H4 (cell line): ENCODE data around the gene CDH4. TPM values are rescaled to one million over a fixed set of nuclear protein-coding genes. Genes with fewer than 3 reads are reported as not detected.

ENCODE experiments used
- DNase-seq: peaks from one replicate; pipeline ENCODE4 v3.0.0-alpha.2; 2015; ENCODE audit warnings: low spot score
- total RNA-seq: library from RNA; depleted of rRNA; stranded (reverse); fragments of >200 nt; shearing (Covaris generic); gene quantifications from 2 replicates; pipeline ENCODE4 v1.2.3, GENCODE V29; 2014

The CDH4 gene
- total RNA-seq, 1 experiment from 2014 or later, result 0.14 TPM

DNA sequence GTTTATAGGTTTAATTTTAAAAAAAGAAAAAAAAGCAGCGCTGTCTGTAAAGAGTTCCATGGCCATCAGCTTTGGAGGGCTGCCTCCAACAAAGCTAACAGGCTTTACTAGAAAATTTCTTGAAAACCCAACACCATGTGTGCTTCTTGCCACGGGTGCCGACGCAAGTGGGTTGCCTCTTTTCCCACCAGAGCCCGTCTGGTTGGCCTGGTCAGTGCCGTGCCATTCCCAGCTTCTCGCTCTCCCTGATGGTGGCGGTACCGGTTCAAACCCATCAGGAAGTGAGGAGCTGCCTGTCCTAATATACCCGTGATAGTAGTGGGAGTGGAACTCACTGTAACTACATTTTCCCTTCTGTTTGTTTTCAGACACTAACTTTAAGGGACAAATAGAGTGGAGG lies 73.7 kb downstream of the CDH4 start:
- DNase-seq, result no peak

DNA sequence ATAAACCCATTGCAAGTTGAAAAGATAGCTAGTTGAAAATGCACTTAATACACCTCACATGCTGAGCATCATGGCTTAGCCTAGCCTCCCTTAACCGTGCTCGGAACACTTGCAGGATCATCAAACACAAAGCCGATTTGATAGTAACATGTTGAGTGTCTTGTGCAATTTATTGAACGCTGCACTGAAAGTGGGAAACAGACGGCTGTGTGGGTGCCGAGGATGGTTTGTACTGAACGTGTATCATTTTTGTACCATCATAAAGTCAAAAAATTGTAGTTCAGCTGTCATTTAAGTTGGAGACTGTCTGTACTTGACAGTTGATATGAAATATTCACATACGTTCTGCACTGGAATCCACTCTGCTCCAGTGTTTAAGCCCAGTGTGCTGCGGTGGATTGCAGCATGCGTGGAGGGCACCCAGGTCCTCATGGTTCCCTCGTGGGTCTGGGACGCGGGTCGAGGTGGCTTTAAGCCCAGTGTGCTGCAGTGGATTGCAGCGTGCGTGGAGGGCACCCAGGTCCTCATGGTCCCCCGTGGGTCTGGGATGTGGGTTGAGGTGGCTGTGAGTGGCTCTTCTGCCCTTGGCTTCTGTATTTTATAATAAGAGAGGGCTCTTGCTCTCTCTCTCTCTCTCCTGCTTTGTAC lies 77.0 kb downstream of the CDH4 start:
- peak; percentile 43 for DNase-seq

DNA sequence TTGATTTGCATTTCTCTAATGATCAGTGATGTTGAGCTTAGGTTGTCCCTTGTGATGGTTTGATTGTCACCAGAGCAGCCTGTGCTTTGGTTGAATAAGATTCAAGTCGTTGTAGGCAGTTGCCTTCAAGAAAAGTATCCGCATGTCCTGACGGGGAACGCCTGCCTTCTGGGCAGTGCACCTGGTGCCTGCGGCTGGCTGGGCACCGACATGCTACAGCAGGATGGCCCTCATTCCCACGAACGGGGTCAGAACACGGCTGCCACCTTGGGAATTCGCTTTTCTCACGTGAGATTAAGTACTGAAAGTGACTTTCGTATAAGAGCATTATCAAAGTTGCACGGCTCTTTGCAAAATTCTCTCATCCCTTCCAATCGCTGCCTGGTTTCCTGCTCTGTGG lies 78.4 kb downstream of the CDH4 start:
- no peak for DNase-seq

DNA sequence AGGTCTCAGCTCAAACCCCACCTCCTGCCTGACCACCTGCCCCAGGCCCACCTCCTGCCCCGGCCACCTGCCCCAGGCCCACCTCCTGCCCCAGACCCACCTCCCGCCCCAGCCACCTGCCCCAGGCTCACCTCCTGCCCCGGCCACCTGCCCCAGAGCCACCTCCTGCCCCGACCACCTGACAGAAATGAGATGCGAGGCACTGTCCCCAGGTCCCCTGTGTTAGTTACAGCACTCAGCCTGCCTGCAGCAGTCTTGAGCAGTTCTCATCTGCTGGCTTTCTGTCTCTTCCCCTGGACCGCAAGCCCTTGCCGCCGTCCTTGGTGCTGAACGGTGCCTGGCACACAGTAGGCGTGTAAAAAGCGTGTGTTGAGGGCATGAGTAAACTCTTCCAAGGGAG lies 79.5 kb downstream of the CDH4 start:
- no peak for DNase-seq

DNA sequence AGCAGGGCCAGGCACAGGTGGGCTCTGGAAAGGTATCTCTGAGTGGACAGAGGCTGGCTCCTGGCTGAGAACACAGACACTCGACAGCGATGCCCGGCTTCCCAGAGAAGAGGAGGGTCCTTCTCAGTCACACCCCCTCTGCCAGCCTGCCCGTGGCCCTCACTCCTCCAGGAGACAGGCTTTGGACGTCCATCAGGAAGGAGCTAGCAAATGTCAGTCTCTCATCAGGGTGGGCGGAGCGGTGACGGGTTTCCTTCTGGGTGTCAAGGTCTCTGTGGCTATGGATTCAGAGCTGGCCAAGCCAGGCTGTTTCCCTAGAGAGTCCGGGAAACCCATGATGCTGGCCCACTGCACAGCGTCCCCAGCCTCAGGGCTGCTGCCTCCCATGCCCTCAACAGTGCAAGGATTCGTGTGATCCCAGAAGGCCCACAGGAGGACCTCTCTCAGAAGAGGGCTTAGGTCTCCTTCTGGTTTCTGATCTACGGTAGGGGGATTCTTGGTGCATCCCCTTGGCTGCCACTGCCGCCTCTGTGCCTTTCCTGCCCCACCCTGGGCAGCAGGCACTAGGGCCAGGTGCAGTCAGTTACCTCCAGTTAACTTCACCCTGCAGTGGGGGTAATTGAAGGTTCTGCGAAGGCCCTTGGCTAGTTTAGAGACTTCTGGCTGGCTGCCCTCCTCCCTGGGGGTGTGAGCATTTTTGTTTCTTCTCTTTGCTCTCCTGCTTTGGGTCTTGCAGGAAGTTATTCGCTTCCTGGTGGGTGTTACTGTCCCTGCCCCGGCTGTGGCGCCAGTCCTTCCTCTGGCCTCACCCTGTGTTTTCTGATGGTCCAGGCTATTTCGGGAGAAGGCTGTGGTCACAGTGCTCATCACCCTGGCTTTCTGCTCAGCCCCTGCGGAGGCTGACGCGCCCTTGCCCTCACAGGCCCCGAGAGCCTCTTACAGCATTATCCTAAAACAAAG lies 80.2 kb downstream of the CDH4 start:
- DNase-seq, result no peak

DNA sequence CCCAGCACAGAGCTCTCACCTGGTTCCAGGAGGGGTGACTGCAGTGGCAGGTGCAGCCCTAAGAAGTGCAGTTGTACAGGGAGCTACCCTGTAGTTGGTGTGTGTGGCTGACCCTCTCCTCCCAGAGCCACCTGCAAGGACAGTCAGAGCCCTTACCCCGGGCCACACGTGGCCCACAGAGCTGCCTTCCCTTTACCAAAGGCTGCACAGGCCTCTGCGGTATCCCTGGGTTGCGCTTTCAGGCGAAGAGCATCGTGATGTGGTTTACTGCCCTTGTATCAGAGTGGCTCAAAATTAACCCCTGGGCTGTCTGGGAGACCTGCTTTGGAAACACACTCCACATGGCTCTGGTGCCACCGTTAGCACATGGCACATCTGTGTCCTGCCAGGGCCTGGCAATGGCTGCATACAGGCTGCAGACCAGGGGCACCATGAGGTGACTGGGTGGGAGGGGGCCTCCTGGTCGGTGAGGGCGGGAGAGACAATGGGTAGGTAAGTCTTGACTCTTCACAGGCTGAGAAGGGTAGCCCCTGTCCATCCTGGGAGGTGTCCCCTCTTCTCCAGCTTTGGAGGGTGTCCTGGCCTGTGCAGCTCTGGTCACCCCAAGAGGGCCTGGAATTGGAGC lies 81.5 kb downstream of the CDH4 start:
- no peak for DNase-seq

DNA sequence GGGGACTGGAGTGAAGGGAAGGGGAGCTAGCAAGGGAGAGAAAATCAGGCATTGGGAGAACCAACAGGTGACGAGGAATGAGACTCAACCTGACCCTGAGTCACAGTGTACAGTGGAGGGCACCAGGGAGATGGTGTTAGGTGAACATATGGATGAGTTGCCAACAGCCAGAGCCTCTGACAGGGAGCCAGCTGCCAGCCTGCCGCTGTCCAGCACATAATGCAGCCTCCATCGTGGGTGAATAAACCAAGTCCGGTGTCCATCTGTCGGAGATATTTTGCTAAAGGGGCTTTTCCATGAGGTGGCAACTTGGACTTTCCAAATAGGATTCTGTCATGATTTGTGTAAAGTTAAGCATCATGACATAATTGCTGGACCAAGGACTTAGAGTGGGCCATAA lies 88.1 kb downstream of the CDH4 start:
- DNase-seq, result no peak

DNA sequence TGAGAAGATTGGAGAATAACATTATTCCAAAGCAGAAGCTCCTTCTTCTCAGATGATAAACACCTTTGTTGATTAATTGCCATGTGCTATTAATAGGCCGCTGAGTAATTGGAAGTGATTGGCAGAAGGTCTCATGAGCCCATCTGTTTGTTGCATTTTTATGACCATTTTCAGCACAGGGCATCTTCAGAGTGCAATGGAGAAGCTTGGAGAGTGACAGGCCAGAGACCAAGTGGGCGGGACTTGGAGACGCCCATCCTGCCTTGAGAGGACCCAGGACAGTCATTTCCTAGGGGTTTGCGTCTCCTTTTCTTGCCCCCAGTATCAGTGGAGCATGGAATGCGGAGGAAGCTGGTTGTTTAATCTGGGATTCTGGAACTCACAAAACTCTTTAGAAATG lies 89.5 kb downstream of the CDH4 start:
- no peak for DNase-seq

DNA sequence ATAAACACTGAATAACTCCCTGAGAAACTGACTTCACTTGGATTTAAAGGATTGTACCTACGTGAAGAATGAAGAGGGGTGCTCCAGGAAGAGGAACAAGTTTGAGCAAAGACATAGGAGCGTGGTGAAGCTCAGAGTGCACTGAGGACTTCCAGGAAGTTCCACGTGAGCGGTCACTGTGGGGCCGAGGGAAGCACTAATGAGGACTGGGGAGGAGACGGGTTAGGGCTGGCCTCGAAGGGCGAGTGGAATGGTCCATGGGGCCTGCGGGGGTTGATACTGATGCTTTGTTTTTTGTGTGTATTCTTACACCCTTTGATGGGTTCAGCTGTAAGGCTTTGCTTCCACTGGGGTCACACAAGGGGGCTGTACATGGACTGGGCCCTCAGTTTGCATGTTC lies 91.9 kb downstream of the CDH4 start:
- DNase-seq, result no peak

DNA sequence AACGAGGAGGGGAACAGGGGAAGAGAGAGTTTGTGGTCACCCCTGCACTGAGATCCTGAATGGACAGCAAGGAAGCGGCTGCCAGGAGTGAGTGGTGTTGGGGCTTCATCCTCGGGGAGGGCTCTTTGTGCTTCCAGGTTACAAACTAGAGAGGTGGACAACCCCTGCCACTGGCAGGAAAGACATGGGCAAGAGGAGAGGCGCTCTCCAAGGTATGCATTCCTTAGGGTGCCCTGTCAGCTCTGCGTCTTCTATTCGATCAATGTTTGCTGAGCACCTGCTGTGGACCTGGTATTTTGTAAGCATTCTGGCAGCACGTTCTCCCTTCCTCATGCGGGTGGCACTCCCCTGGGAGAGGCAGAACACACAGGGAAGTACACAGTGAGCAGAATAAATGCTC lies 93.6 kb downstream of the CDH4 start:
- no peak for DNase-seq

DNA sequence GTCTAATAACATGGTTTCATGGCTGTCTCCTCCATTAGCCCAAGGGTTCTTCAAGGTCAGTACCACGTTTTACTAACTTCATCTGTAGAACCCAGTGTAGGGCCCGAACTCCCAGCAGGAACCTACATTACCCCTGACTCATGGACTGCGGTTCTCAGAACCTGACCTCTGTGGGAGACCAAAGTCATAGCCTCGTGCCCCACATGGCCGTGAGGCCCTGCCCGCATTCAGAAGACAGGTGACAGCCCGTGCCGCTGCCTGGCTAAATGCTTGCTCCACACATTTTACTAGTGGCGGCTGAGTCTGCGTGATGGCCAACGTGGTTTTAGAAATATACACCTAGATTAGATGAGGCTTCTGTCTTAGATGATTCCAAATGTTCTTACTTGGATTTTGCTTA lies 94.9 kb downstream of the CDH4 start:
- no peak for DNase-seq

DNA sequence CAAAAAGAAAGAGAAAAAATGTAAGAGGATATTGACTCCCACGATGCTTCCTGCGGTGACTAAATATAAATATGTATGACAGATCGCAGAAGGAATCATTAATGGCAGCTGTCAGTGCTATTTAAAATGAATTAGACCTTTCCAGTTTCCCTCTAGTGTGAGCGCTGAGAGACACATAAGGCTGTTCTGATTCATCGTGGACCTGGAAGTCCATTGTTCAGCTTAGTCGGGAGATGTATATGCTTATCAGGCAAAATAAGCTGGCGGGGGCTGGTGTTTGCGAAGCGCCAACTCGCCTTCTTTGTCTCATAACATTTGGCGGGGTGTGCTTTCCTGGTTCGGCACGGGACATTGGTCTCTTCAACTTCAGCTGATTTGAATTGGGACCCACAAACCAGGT lies 95.4 kb downstream of the CDH4 start:
- no peak for DNase-seq

DNA sequence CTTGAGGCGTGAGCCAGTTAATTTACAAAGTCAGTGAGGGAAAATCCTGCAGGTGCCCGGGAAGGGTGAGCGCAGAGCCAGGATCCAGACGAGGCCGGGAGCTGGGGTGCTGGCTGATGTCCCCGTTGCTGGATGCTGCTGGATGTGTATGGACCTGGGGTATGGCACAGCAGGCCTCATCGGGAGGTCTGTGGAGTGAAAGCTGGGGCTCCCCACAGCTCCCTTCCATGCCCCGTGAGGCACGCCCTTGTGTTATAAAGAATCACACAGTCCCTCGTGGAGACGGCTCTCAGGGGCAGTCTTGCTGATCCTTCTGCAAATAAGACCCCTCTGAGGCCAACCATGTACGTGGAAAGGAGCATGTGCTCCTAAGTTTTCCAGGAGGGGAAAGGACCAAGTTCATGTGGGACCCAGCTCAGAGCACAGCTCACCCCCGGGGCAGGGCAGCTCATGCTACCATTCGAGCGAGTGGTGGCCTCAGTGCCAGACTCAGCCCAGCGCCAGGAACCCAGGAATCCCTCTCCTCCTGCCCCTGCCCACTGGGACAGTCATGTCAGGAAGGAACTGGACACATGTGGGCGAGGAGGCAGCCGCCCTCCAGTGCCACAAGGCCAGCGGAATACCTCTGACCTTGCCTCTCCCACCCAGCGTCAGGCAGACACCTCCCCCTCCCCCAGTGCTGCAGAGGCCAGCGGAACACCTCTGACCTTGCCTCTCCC lies 97.5 kb downstream of the CDH4 start:
- no peak for DNase-seq

DNA sequence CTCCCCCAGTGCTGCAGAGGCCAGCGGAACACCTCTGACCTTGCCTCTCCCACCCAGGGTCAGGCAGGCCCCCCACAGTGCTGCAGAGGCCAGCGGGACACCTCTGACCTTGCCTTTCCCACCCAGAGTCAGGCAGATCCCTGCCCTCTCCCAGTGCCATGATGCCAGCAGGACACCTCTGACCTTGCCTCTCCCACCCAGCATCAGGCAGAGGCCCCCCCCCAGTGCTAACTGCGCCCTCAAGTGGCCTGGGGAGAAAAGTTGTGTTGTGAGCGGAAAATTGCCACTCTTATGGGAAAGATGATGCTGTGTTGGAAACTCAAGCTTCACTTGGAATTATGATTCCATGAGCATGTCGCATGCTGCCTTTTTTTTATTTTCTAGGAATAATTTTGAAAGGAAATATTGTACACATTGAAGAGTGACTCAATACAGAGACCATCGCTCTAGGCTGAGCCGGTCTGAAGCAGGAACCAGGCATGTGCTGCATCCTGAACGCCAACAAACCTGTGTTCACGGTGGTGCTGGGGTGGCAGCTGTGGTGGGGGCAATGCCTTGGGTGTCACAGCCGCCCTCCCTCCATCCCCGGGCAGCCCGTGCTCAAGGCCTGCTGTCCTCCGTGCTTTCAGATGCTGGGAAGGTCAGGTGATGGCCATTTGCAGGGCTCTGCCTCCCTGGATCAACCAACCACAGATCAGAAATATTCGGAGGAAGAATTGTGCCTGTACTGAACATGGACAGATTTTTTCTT lies 98.6 kb downstream of the CDH4 start:
- DNase-seq, result no peak

DNA sequence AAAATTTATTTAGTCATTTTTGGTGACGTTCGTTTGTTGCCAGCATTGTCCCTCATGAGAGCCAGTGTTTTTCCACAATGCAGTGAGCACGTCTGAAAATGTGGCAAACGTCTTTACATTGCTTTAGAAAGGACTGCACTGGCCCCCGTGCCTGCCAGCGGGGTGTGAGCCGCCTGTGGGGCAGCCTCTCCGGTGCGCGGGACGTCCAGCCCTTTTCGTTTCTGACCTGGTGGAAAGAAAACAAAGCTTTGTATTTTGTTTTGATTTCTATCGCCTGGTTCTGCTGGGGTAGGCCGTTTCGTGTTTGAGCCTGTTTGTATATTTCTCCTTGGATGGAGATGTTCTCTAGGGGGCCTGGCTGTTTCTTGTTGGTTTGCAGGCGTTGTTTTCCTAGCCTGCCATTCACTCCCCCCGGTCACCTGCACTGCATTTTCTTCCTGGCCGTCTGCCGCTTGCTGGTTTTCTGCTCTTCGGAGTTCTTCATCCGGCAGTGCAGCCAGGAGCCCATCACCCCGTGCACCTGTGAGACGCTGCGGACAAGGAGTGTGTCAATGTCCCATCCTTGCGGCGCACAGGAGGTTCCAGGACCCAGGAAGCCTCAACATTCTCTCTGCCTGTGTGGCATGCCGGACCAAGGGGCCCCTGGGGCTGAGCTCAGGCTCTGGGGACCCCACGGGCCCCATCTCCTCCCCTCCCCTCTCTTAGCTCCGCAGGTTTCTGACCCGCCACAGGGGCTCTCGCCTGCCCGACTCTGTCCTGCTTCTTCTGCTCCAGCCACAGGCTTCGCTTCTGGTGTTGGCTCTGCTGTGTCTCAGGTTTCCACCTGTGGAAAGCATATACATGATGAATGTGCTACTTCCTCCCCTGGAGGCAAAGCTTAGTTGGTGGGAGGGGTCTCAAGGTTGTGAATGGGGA lies 100.5 kb downstream of the CDH4 start:
- no peak for DNase-seq

DNA sequence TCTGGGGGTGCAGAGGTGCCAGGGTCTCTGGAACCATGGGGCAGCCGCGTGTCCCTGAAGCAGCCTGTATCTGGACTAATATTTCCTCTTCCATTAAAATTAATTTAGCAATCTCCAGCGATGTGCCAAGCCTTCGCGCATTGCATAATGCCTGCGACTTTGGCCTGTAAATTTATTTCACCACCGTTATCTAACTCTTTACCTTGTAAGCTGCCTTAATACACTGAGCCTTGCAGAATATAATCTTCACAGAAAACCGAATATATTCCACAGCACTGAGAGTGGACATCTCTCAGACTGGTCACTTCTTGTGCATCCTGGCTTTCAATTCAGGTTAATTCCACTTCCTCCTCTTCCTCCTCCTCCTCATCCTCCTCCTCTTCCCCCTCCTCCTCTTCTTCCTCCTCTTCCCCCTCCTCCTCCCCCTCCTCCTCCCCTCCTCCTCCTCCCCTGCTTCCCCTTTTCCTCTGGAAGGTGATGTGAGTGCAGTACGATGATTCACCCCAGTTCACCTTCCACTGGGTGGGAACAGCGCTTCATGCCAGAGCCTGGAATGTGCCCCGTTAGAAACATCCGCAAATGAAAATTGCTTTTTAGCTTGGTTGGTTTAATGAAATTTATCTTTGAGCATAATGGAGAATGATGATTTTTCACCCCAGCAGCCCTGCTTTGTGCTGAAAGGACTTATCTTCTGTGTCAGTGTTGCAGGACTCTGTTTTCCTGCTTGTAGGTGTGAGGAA lies 101.4 kb downstream of the CDH4 start:
- peak; percentile 21 for DNase-seq

DNA sequence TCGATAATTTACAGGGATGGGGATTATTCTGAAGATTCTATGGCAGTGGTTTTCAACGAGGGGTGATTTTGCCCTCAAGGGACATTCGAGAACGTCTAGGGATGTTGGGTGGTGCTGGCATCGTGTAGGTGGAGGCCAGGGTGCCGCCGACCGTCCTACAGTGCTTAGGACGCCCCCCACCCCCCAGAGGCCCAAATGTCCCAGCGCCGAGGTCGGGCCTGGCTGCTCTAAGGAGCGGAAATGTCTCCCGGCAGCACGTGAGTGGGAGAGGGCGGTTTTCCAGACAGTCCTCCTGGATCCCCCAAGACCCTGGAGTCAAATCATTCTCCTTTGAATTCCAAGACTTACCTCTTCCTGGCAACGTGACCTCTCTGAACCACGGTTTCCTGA lies 101.9 kb downstream of the CDH4 start:
- DNase-seq, result no peak

DNA sequence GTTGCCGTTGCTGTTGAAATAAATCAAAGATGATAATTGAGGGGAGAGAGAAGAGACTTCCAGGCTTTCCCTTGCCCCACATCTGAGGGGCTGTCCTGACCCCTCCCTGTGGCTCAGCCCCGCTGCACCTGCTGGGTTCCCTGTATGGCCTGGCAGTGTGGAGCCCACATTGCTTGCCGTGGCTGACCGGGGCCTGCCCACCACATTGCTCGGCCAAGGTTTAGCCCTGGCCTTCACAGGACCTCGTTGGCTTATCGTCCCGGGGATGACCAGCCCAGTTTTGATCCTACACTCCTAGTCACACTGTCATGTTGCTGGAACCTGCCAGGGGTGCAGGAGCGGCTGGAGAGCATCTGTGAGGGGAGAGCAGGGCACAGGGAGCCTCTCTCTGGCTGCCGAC lies 102.4 kb downstream of the CDH4 start:
- no peak for DNase-seq

DNA sequence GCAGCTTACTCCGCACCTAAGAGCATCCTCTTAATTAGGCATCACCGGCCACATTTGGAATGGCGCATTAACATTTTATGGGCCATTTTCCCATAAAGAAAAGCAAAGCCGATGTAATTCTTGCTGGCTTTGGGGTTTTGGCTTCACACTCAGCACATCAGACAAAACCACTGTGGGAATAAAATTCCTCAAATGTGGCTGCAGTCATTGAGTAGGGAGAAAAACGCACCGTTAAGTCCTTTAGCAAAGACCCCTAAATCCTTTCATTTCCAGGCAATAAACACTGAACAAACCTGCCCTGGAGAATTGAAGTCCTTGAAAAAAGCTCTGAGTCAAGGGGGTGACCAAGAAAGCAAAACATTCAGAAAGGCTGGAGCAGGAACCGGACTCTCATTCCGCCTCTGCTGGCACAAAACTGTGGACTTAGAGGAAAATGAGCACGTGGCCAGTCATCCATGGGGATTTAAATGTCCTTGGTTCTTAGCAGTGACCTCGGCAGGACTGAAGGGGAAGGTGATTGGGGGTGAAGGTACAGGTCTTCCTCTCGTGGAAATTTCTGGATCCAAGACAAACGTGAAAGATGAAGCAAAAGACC lies 102.9 kb downstream of the CDH4 start:
- DNase-seq, result no peak
